GM23248 (cell line): ENCODE results near the gene PLPPR3. TPM values are rescaled to one million over a fixed set of nuclear protein-coding genes. Genes with fewer than 3 reads are reported as not detected.

Source experiments
- DNase-seq: peaks from one replicate; pipeline ENCODE4 v3.0.0-alpha.2; 2015
- H2AFZ ChIP-seq: fragments of 200-600 bp; sonication (generic); 2 replicates; pipeline ENCODE4 v1.6.1; 2016; ENCODE audit warnings: antibody characterized with exemption
- H3F3A ChIP-seq: fragments of 200-600 bp; sonication (generic); 2 replicates; pipeline ENCODE4 v1.6.1; 2016; ENCODE audit warnings: mild to moderate bottlenecking, antibody characterized with exemption, mixed run types; ENCODE audit not compliant: insufficient read depth
- H3K27ac ChIP-seq: fragments of 200-600 bp; sonication (generic); 2 replicates; pipeline ENCODE4 v1.5.1; 2016; ENCODE audit warnings: mild to moderate bottlenecking
- H3K27me3 ChIP-seq: fragments of 200-600 bp; sonication (generic); replicated peaks from 2 replicates; pipeline ENCODE4 v1.6.1; 2016; ENCODE audit warnings: mild to moderate bottlenecking; ENCODE audit not compliant: insufficient read depth
- H3K36me3 ChIP-seq: fragments of 200-600 bp; sonication (generic); 2 replicates; pipeline ENCODE4 v1.6.1; 2016; ENCODE audit warnings: low read depth, mild to moderate bottlenecking
- H3K4me1 ChIP-seq: fragments of 200-600 bp; sonication (generic); 2 replicates; pipeline ENCODE4 v1.6.1; 2016; ENCODE audit warnings: mild to moderate bottlenecking; ENCODE audit not compliant: insufficient read depth
- H3K4me2 ChIP-seq: fragments of 200-600 bp; sonication (generic); one replicate; pipeline ENCODE4 v1.6.1; 2016; ENCODE audit warnings: mild to moderate bottlenecking; ENCODE audit not compliant: unreplicated experiment
- H3K4me3 ChIP-seq: fragments of 200-600 bp; sonication (generic); 2 replicates; pipeline ENCODE4 v1.5.1; 2016; ENCODE audit warnings: mild to moderate bottlenecking
- H3K79me2 ChIP-seq: fragments of 200-600 bp; sonication (generic); 2 replicates; pipeline ENCODE4 v1.6.1; 2016; ENCODE audit warnings: mild to moderate bottlenecking; ENCODE audit not compliant: insufficient read depth
- H3K9ac ChIP-seq: fragments of 200-600 bp; sonication (generic); 2 replicates; pipeline ENCODE4 v1.6.1; 2016; ENCODE audit warnings: mild to moderate bottlenecking
- H3K9me2 ChIP-seq: fragments of 200-600 bp; sonication (generic); 2 replicates; pipeline ENCODE4 v1.6.1; 2016; ENCODE audit warnings: mixed run types, mild to moderate bottlenecking, moderate library complexity; ENCODE audit not compliant: insufficient read depth
- H3K9me3 ChIP-seq: fragments of 200-600 bp; sonication (generic); one replicate; pipeline ENCODE4 v1.6.1; 2017; ENCODE audit warnings: low read depth
- H4K20me1 ChIP-seq: fragments of 200-600 bp; sonication (generic); 2 replicates; pipeline ENCODE4 v1.6.0; 2016; ENCODE audit not compliant: insufficient read depth
- EZH2 ChIP-seq: fragments of 200-600 bp; sonication (generic); IDR thresholded peaks from 2 replicates; pipeline ENCODE4 v1.6.1; 2018; ENCODE audit warnings: antibody characterized with exemption, mild to moderate bottlenecking; ENCODE audit not compliant: insufficient read depth, poor library complexity, severe bottlenecking
- EZH2phosphoT487 ChIP-seq: fragments of 200-600 bp; sonication (generic); IDR thresholded peaks from 2 replicates; pipeline ENCODE4 v1.6.1; 2018; ENCODE audit warnings: antibody characterized with exemption, moderate library complexity, mild to moderate bottlenecking, low read depth; ENCODE audit not compliant: insufficient read depth
- WGBS, 2 experiments: methylation state at CpG; one replicate each; pipeline ENCODE4 v1.1.6; 2015 to 2017; ENCODE audit warnings: low lambda C conversion rate in 2 of 2, low coverage in 1 of 2; ENCODE audit errors: missing lambda C conversion rate in 2 of 2; 5-methylcytosine and 5-hydroxymethylcytosine counted together
- in situ Hi-C: fragments of 300-500 bp; cut with MboI; formaldehyde crosslinking; loops from 2 replicates; pipeline ENCODE4 v1.15.0; 2020
- polyA plus RNA-seq: library from polyadenylated mRNA; unstranded; fragments of >200 nt; fragmentation: Nextera tagmentation; extraction: Ambion mirVana; gene quantifications from 2 replicates; pipeline ENCODE4 v1.2.1, GENCODE V29; 2016
- total RNA-seq: library from RNA; depleted of rRNA; stranded (reverse); fragments of >200 nt; shearing (Covaris generic); gene quantifications from 2 replicates; pipeline ENCODE4 v1.2.3, GENCODE V29; 2014

Gene PLPPR3
- total and polyA plus RNA-seq, 2 experiments from 2014 or later = 0.32 TPM; not detected in 1

DNA sequence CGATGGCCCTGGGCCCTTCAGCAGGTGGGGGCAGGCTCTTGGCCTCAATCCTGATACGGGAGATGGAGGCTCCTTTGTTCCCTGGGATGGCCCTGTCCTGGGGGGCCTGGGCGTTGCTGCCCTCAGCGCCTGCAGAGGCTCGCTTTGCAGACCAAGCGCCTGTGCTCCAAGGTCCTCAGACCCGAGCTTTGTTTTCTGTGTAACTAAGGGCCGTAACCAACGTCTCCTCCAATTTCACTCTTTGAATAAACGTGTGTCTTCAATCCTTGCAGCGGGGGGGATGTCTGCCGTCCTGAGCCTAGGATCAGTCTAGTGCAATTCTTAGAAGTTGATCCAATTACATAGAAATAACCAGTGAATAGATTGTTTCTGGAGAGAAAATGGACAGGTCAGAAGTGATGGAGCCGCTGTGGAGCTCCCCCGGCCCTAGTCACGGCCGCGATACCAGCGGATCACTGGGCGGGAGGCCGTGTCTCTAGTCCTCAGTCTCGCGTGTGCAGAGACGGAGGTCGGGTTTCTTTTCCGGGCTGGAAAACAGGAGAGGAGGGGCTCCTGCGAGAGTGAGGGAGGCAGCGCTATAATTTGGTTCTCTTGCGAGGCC, 19.2 kb downstream of the PLPPR3 start:
- H3K9me3 ChIP-seq = no peaks in the 10 kb centered on the region
- peaks cover 97% of the 10 kb centered on the region for H3K79me2 ChIP-seq
- H3K4me1 ChIP-seq = peaks cover 27% of the 10 kb centered on the region
- peaks cover 30% of the 10 kb centered on the region for H3K36me3 ChIP-seq
- H3K27me3 ChIP-seq = no peaks in the 10 kb centered on the region
- H3F3A ChIP-seq = peaks cover 15% of the 10 kb centered on the region
- peak; percentile 48 for DNase-seq
- H3K4me2 ChIP-seq = peak overlapping the region; percentile 98
- in situ Hi-C loops = no loop called here
- no peak overlapping the region for H2AFZ ChIP-seq
- 0 out of 2 replicates have a peak overlapping the region, but pooled peaks have one; percentile 3 for H3K27ac ChIP-seq
- no peaks in the 10 kb centered on the region for H3K9me2 ChIP-seq
- H4K20me1 ChIP-seq = peaks cover 30% of the 10 kb centered on the region
- 55 to 58% methylated on average over 27 to 28 of the region's 28 CpGs for WGBS, 2 experiments
- H3K4me3 ChIP-seq = peak overlapping the region; percentile 86
- TF ChIP-seq EZH2phosphoT487 (no peak), EZH2 (no peak)
- peak overlapping the region; percentile 94 for H3K9ac ChIP-seq

DNA sequence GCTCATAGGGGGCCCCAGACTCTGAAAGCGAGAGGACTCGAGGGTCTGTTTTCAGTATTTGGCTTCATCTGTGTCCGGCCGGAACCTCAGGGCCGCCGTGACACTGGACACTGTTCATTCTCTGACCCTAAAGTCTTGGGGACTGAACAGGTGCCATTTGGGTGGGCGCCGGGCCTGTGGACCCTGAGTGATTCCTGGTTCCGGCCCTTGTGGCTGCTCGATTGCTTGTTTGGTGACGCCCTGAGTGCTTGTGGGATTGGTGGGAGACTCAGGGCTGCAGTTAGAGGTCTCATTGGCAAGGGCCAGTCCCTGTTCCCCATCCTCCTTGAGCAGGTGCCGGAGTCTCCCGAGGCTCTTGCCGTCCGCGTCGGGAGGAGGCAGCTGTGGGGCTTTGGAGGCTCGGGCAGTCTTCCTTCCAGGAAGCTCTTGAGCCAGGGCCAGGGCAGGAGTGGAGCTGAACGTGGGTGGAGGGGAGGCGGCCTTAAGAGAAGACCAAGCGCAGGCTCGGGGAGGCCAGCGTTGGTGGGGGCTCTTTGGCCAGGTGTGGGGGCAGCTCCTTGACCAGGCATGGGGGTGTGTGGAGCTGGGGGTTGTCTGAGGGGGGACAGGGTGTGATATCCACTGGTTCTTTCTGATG, 19.8 kb downstream of the PLPPR3 start:
- WGBS, 2 experiments = 35 to 37% methylated on average over 23 of the region's 23 CpGs
- Histone ChIP-seq H3K79me2 (peaks cover 91% of the 10 kb centered on the region), H3K36me3 (peaks cover 24% of the 10 kb centered on the region; the same call in 1 of the 2 replicates), H3K9me3 (no peaks in the 10 kb centered on the region), H3K27me3 (no peaks in the 10 kb centered on the region), H3K4me3 (peak overlapping the region; percentile 86), H4K20me1 (peaks cover 30% of the 10 kb centered on the region), H3F3A (peaks cover 9% of the 10 kb centered on the region), H3K27ac (peak overlapping the region; percentile 25; the same call in 1 of the 2 replicates), H3K4me2 (peak overlapping the region; percentile 98), H3K9me2 (no peaks in the 10 kb centered on the region), H3K9ac (peak overlapping the region; percentile 94), H2AFZ (no peak overlapping the region), H3K4me1 (peaks cover 27% of the 10 kb centered on the region)
- peak; percentile 73 for DNase-seq
- in situ Hi-C loops = no loop called here
- TF ChIP-seq EZH2phosphoT487 (no peak), EZH2 (no peak)

DNA sequence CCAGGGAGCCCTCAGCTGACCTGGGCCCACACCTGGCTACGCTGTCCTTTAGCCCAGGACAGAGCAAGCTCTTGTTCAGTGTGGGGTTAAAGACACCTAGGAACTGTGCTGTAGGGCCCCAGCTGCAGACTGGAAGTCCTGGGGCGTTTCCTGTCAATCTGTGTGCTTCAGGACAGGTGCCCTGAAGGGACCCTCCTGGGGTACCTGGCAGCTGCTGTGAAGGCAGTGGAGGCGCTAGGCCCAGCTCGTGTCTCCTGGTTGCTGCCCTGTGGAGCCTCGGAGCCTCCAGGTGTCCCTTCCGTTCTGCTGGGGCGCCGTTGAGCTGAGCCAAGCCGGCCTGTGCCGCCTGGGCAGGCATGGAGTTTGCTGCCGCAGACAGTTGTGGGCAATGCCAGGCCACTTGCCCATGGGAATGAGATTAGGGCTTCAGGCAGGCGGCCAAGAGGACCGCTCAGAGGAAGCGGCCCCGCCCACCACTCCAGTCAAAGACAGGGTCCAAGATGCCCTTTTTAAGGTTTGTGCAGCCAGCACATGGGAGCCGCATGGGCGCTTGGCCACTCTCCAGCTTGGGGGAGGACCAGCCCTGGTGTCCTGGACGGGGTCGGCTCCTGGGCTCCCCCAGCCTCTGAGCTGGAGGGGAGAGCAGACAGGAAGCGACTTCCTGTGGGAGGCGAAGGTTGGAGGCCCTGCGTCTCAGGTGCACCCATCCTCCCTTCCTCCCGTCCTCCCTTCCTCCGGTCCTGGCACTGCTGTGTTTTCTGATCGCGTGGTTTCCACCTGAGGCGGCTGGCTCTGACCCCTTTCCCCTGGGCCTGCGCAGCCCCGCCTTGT, 20.5 kb downstream of the PLPPR3 start:
- peak overlapping the region; percentile 94 for H3K9ac ChIP-seq
- no peaks in the 10 kb centered on the region for H3K9me3 ChIP-seq
- H3K9me2 ChIP-seq = no peaks in the 10 kb centered on the region
- WGBS, 2 experiments = 36 to 38% methylated on average over 29 of the region's 29 CpGs
- H3F3A ChIP-seq = peaks cover 8% of the 10 kb centered on the region
- peak overlapping the region; percentile 86 for H3K4me3 ChIP-seq
- peaks cover 20% of the 10 kb centered on the region; the same call in 1 of the 2 replicates for H3K36me3 ChIP-seq
- no peak for TF ChIP-seq EZH2phosphoT487
- TF ChIP-seq EZH2 = no peak
- H3K27me3 ChIP-seq = no peaks in the 10 kb centered on the region
- peak; percentile 72 for DNase-seq
- in situ Hi-C loops = no loop called here
- H3K79me2 ChIP-seq = peaks cover 84% of the 10 kb centered on the region
- peaks cover 29% of the 10 kb centered on the region for H3K4me1 ChIP-seq
- peak overlapping the region; percentile 98 for H3K4me2 ChIP-seq
- peak overlapping the region; percentile 25; the same call in 1 of the 2 replicates for H3K27ac ChIP-seq
- H2AFZ ChIP-seq = no peak overlapping the region
- peaks cover 30% of the 10 kb centered on the region for H4K20me1 ChIP-seq

DNA sequence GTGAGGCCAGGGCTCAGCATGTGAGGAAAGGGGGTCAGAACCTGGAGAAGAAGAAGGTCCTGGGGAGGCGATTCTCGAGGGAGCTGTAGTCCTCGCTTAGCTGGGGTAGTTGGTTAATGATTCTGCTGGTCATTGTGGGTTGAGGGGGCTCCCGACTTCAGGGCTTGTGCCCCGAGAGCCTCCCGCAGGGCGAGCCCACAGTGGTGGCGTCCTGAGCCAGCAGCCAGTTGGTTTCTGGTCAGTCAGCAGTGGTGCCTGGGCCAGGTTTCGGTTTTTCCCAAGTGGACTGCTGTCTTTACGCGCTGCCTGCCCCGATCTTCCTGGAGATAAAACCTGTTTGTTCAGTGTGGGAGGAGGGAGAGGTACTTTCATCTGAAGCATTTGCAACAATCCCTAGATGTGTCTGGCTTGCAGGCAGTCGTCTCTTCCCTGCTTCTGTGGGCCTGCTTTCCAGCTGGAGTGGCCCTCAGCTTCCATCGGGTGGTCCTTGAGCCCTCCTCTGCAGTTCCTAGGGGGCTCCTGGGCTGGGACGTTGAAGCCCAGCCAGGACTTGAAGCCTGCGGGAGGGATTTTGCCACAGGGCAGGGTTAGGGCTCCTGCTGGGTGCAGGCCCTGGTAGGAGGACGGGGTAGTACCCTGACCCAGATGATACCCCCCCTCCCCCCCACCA, 21.3 kb downstream of the PLPPR3 start:
- Histone ChIP-seq H2AFZ (no peak overlapping the region), H3K9ac (peak overlapping the region; percentile 94), H3K4me3 (peak overlapping the region; percentile 86), H4K20me1 (peaks cover 30% of the 10 kb centered on the region), H3K36me3 (peaks cover 20% of the 10 kb centered on the region; the same call in 1 of the 2 replicates), H3K27ac (peak overlapping the region; percentile 93), H3K79me2 (peaks cover 76% of the 10 kb centered on the region), H3K4me2 (peak overlapping the region; percentile 98), H3K9me3 (no peaks in the 10 kb centered on the region), H3K27me3 (no peaks in the 10 kb centered on the region), H3K9me2 (no peaks in the 10 kb centered on the region), H3K4me1 (peaks cover 32% of the 10 kb centered on the region), H3F3A (peaks cover 8% of the 10 kb centered on the region)
- DNase-seq = peak; percentile 74
- in situ Hi-C loops = no loop called here
- WGBS, 2 experiments = 13 to 16% methylated on average over 17 of the region's 17 CpGs
- TF ChIP-seq EZH2phosphoT487 = no peak
- TF ChIP-seq EZH2 = no peak
